ENCODE measurements around the gene TNN.

The TNN gene

GRCh38 chr1:175116210-175116798, 48.7 kb downstream of the TNN start:
- no peak for DNase-seq (ENCODE audit: low read depth in 2 of 2)

- DNase-seq (ENCODE audit: low read depth in 2 of 2), result no peak
Measured at GRCh38 chr1:175116903-175117302, 49.3 kb downstream of the TNN start.

GRCh38 chr1:175118375-175119367, 51.0 kb downstream of the TNN start:
- no peak for DNase-seq (ENCODE audit: low read depth in 2 of 2)

- DNase-seq (ENCODE audit: low read depth in 2 of 2), result no peak
Measured at GRCh38 chr1:175120511-175120910, 52.9 kb downstream of the TNN start.

- no peak for DNase-seq (ENCODE audit: low read depth in 2 of 2)
Measured at GRCh38 chr1:175124861-175125260, 57.2 kb downstream of the TNN start.

GRCh38 chr1:175126347-175126746, 58.7 kb downstream of the TNN start:
- no peak for DNase-seq (ENCODE audit: low read depth in 2 of 2)

- no peak for DNase-seq (ENCODE audit: low read depth in 2 of 2)
Measured at GRCh38 chr1:175127565-175127964, 59.9 kb downstream of the TNN start.

- no peak for DNase-seq (ENCODE audit: low read depth in 2 of 2)
Measured at GRCh38 chr1:175128523-175128922, 60.9 kb downstream of the TNN start.

GRCh38 chr1:175129182-175129581, 61.5 kb downstream of the TNN start:
- DNase-seq (ENCODE audit: low read depth in 2 of 2), result no peak

- DNase-seq (ENCODE audit: low read depth in 2 of 2), result no peak
Measured at GRCh38 chr1:175129644-175129996, 62.0 kb downstream of the TNN start.

GRCh38 chr1:175129997-175130648, 62.5 kb downstream of the TNN start:
- no peak for DNase-seq (ENCODE audit: low read depth in 2 of 2)

GRCh38 chr1:175130649-175131045, 63.0 kb downstream of the TNN start:
- no peak for DNase-seq (ENCODE audit: low read depth in 2 of 2)

- DNase-seq (ENCODE audit: low read depth in 2 of 2), result no peak
Measured at GRCh38 chr1:175131095-175131494, 63.5 kb downstream of the TNN start.

- no peak for DNase-seq (ENCODE audit: low read depth in 2 of 2)
Measured at GRCh38 chr1:175132436-175132835, 64.8 kb downstream of the TNN start.

- no peak for DNase-seq (ENCODE audit: low read depth in 2 of 2)
Measured at GRCh38 chr1:175133673-175134435, 66.2 kb downstream of the TNN start.

GRCh38 chr1:175134500-175134899, 66.9 kb downstream of the TNN start:
- DNase-seq (ENCODE audit: low read depth in 2 of 2), result no peak

- no peak for DNase-seq (ENCODE audit: low read depth in 2 of 2)
Measured at GRCh38 chr1:175136246-175136645, 68.6 kb downstream of the TNN start.

- DNase-seq (ENCODE audit: low read depth in 2 of 2), result no peak
Measured at GRCh38 chr1:175137369-175137768, 69.7 kb downstream of the TNN start.

- no peak for DNase-seq (ENCODE audit: low read depth in 2 of 2)
Measured at GRCh38 chr1:175138579-175138978, 70.9 kb downstream of the TNN start.

GRCh38 chr1:175145899-175146528, 78.4 kb downstream of the TNN start:
- DNase-seq (ENCODE audit: low read depth in 2 of 2), result no peak

GRCh38 chr1:175146529-175147213, 79.0 kb downstream of the TNN start:
- peak; percentile 60 to 77 for DNase-seq (ENCODE audit: low read depth in 2 of 2)

All from stimulated activated CD4-positive, alpha-beta T cell treated with anti-CD3 and anti-CD28 coated beads, Interleukin-4, amount 100 ng/mL, for 48 hours (primary cell).